ENCODE measurements around the gene TNFRSF8.

DNA sequence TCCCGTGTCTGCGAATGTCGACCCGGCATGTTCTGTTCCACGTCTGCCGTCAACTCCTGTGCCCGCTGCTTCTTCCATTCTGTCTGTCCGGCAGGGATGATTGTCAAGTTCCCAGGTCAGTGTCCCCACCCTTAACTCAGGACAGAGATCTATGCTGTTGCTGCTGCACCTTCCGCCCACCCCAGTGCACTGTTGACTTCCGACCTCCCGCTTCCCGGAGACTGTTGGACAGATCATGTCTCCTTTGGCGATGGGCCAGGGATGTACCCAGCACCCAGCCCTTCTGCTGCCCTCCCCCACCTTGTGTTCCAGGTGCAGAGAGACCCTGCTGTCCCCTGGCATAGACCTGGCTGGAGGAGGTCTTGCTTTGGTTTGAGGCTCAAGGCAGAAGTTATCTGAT, 41.3 kb downstream of the TNFRSF8 start:
- TF ChIP-seq TAF1 (IDR thresholded peaks at IDR 0.05; ENCODE audit: control insufficient read depth, extremely low read depth, insufficient read depth, low read length, severe bottlenecking), result no peak
- TF ChIP-seq TARDBP (IDR thresholded peaks at IDR 0.05), result no peak
- TF ChIP-seq ZZZ3 (IDR thresholded peaks at IDR 0.05), result no peak
- no peak for TF ChIP-seq FOXP1 (CRISPR knock-in tag; IDR thresholded peaks at IDR 0.05)
- TF ChIP-seq EZH2 (IDR thresholded peaks at IDR 0.05; ENCODE audit: borderline replicate concordance, low read depth, low read length), result no peak
- TF ChIP-seq ZNF644 (tag; IDR thresholded peaks at IDR 0.05; ENCODE audit: low read depth), result no peak
- TF ChIP-seq, protein P1, sequence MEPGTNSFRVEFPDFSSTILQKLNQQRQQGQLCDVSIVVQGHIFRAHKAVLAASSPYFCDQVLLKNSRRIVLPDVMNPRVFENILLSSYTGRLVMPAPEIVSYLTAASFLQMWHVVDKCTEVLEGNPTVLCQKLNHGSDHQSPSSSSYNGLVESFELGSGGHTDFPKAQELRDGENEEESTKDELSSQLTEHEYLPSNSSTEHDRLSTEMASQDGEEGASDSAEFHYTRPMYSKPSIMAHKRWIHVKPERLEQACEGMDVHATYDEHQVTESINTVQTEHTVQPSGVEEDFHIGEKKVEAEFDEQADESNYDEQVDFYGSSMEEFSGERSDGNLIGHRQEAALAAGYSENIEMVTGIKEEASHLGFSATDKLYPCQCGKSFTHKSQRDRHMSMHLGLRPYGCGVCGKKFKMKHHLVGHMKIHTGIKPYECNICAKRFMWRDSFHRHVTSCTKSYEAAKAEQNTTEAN (CRISPR knock-in tag; IDR thresholded peaks at IDR 0.05), result no peak
- TF ChIP-seq ZNF232 (CRISPR knock-in tag; IDR thresholded peaks at IDR 0.05), result no peak
- TF ChIP-seq, protein P2, sequence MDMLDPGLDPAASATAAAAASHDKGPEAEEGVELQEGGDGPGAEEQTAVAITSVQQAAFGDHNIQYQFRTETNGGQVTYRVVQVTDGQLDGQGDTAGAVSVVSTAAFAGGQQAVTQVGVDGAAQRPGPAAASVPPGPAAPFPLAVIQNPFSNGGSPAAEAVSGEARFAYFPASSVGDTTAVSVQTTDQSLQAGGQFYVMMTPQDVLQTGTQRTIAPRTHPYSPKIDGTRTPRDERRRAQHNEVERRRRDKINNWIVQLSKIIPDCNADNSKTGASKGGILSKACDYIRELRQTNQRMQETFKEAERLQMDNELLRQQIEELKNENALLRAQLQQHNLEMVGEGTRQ (CRISPR knock-in tag; IDR thresholded peaks at IDR 0.05), result no peak
- TF ChIP-seq, protein P3, sequence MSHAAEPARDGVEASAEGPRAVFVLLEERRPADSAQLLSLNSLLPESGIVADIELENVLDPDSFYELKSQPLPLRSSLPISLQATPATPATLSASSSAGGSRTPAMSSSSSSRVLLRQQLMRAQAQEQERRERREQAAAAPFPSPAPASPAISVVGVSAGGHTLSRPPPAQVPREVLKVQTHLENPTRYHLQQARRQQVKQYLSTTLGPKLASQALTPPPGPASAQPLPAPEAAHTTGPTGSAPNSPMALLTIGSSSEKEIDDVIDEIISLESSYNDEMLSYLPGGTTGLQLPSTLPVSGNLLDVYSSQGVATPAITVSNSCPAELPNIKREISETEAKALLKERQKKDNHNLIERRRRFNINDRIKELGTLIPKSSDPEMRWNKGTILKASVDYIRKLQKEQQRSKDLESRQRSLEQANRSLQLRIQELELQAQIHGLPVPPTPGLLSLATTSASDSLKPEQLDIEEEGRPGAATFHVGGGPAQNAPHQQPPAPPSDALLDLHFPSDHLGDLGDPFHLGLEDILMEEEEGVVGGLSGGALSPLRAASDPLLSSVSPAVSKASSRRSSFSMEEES (CRISPR knock-in tag; IDR thresholded peaks at IDR 0.05), result no peak
- no peak for TF ChIP-seq NRF1 (conservative IDR thresholded peaks at IDR 0.05 in 1 of 2, IDR thresholded peaks at IDR 0.05 in 1 of 2)
- TF ChIP-seq GABPA (tag; conservative IDR thresholded peaks at IDR 0.05; ENCODE audit: low read depth), result no peak
- TF ChIP-seq RNF2 (IDR thresholded peaks at IDR 0.05), result no peak
- TF ChIP-seq HDAC1 (IDR thresholded peaks at IDR 0.05), result no peak
